NB4 (cell line): ENCODE data around the gene MYDGF.

Experiments used
- DNase-seq: peaks from one replicate; pipeline ENCODE4 v3.0.0; 2010; ENCODE audit warnings: low read depth
- H3K4me3 ChIP-seq: one replicate; pipeline ENCODE4 v1.5.1; 2011; ENCODE audit warnings: mild to moderate bottlenecking, low read depth, low read length, moderate library complexity
- MYC ChIP-seq: IDR thresholded peaks from 2 replicates; pipeline ENCODE4 v1.6.1; 2011; ENCODE audit warnings: low read depth, low read length
- POLR2A ChIP-seq: IDR thresholded peaks from 2 replicates; pipeline ENCODE4 v1.6.1; 2011; ENCODE audit warnings: mild to moderate bottlenecking; ENCODE audit not compliant: insufficient read length; ENCODE audit errors: extremely low read depth
- TF ChIP-seq, protein P1 (sequence below): IDR thresholded peaks from 2 replicates; pipeline ENCODE4 v1.6.1; 2011; ENCODE audit warnings: low read depth, low read length
- TF ChIP-seq, protein P2 (sequence below): IDR thresholded peaks from one replicate; pipeline ENCODE4 v1.5.1; 2012; ENCODE audit warnings: low read depth, low read length

Gene MYDGF

DNA sequence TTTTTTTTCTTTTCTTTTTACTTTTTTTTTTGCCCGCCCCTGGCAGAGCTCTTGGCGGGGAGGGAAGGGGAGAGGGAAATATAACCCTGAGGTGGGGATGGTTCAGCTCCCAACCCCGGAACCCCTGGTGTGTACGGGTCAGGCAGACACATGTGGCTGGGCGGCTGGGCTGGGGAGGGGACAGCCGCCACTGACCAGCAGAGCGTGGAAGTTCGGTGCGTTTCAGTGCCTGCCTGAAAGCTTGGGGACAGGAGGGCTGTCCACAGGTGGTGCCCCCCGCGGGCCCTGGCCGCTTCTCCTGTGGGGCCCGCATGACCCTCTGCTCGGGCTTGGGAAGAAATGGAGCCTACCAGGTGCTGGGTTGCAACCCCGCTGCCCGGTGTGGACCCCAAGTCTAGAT is 5.2 kb upstream of the MYDGF start:
- TF ChIP-seq, protein P1, sequence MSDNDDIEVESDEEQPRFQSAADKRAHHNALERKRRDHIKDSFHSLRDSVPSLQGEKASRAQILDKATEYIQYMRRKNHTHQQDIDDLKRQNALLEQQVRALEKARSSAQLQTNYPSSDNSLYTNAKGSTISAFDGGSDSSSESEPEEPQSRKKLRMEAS: no peak
- TF ChIP-seq, protein P2, sequence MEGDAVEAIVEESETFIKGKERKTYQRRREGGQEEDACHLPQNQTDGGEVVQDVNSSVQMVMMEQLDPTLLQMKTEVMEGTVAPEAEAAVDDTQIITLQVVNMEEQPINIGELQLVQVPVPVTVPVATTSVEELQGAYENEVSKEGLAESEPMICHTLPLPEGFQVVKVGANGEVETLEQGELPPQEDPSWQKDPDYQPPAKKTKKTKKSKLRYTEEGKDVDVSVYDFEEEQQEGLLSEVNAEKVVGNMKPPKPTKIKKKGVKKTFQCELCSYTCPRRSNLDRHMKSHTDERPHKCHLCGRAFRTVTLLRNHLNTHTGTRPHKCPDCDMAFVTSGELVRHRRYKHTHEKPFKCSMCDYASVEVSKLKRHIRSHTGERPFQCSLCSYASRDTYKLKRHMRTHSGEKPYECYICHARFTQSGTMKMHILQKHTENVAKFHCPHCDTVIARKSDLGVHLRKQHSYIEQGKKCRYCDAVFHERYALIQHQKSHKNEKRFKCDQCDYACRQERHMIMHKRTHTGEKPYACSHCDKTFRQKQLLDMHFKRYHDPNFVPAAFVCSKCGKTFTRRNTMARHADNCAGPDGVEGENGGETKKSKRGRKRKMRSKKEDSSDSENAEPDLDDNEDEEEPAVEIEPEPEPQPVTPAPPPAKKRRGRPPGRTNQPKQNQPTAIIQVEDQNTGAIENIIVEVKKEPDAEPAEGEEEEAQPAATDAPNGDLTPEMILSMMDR: no peak
- TF ChIP-seq POLR2A: no peak
- TF ChIP-seq MYC: no peak
- H3K4me3 ChIP-seq: no peak overlapping the region
- no peak for DNase-seq

DNA sequence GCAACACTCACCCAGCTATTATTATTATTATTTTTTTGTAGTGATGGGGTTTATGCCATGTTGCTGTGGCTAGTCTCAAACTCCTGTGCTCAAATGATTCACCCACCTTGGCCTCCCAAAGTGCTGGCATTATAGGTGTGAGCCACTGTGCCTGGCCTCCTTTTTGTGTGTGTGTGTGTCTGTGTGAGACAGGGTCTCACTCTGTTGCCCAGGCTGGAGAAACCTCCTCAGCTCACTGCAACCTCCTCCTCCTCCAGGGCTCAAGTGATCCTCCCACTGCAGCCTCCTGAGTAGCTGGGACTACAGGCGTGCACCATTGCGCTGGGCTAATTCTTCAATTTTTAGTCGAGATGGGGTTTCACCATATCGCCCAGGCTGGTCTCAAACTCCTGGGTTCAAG is 3.6 kb upstream of the MYDGF start:
- no peak for DNase-seq
- no peak overlapping the region for H3K4me3 ChIP-seq
- TF ChIP-seq POLR2A (no peak), MYC (no peak)
- TF ChIP-seq, protein P1: no peak
- TF ChIP-seq, protein P2: no peak

DNA sequence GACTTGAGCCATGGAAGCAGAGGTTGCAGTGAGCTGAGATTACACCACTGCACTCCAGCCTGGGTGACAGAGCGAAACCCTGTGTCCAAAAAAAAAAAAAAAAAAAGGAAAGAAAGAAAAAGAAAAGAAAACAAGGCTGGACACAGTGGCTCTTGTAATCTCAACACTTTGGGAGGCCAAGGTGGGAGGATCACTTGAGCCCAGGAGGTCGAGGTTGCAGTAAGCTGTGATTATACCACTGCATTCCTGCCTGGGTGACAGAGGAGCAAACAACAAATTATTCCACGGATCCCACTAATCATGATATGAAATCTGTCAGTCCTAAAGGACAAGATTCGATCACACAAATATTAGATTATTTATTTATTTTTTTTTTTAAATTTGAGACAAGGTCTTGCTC is 3.1 kb upstream of the MYDGF start:
- no peak overlapping the region for H3K4me3 ChIP-seq
- DNase-seq: no peak
- no peak for TF ChIP-seq POLR2A
- TF ChIP-seq, protein P1: no peak
- TF ChIP-seq MYC: no peak
- TF ChIP-seq, protein P2: no peak

DNA sequence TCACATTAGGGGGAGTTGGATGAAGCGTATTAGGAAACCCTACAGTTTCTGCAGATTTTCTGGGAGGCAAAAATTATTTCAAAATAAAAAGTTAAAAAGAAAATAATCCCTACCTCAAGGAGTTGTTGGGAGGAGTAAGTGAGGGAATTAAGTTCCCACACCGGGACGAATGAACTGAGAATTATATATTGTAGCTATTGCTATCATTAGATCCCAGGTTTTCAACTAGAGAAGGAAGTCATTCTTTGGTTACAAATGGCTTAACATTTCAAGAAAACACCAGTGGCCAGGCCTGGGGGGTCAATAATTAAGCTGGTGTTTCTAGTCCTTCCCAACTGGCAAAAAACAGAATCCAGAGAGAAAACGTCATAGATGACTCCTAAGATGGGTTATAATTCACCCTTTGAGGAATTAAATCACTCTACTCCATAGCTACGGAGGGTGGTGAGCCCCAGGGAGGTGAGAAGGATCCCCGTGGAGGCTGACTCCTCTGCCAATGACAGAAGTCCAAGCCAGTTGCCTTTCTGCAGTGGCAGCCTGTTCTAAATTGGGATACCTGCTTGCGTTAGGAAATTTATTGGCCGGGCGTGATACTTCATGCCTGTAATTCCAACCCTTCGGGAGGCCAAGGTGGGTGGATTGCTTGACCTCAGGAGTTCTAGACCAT is 1.2 kb upstream of the MYDGF start:
- TF ChIP-seq, protein P2: no peak
- no peak for TF ChIP-seq MYC
- TF ChIP-seq, protein P1: no peak
- TF ChIP-seq POLR2A: no peak
- H3K4me3 ChIP-seq: no peak overlapping the region
- no peak for DNase-seq

DNA sequence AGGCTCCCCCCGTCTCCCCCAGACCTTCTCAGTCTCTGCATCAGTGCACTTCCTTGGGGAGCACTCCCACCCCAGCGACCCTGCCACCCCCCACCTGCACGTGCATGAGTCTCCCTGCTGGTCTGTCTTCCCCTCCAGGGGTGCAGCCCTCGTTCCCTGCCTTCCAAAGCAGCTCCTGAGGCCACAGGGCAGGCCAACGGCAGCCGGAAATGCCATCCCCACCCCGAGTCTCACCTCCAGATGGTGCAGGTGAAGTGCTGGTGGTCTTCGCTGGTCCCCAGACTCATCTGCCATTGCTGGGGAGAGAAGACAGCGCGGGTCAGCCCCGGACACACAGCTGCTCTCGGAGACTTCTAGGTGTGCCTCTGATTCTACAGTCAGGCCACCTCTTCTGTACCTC is 5.5 kb downstream of the MYDGF start:
- TF ChIP-seq MYC (no peak), POLR2A (no peak)
- TF ChIP-seq, protein P1: no peak
- TF ChIP-seq, protein P2: no peak
- no peak for DNase-seq
- H3K4me3 ChIP-seq: no peak overlapping the region

DNA sequence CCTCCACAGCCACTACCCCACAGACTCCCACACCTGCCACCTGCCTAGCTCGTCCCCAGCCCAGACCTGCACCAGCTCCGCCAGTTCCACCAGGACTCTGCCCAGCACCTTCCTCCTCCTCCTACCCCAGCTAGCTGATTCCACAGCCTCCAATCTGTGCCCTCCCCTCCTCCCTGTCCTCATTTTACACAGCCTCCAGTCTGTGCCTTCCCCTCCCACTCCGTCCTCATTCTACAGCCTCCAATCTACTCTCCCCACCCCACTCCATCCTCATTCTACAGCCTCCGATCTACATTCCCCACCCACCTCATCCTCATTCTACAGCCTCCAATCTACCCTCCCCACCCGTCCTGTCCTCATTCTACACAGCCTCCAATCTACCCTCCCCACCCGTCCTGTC is 7.3 kb downstream of the MYDGF start:
- no peak overlapping the region for H3K4me3 ChIP-seq
- TF ChIP-seq, protein P1: no peak
- TF ChIP-seq MYC: no peak
- TF ChIP-seq POLR2A: no peak
- TF ChIP-seq, protein P2: no peak
- DNase-seq: no peak
